Uterus (tissue), 2 donors: ENCODE measurements around the gene COL5A1.

Experiments used
- CTCF ChIP-seq, 4 experiments: fragments of 200-600 bp in 2 of 4; fragments of 450-650 bp in 2 of 4; sonication (generic) in 2 of 4; IDR thresholded peaks; one replicate each; pipeline ENCODE4 v1.5.1; 2016 to 2019; ENCODE audit warnings: antibody characterized with exemption in 4 of 4, mild to moderate bottlenecking in 2 of 4, moderate library complexity in 1 of 4
- POLR2A ChIP-seq, 2 donors: fragments of 450-650 bp; IDR thresholded peaks; one replicate each; pipeline ENCODE4 v1.6.1; 2016; ENCODE audit warnings: antibody characterized with exemption in 2 of 2, mild to moderate bottlenecking in 1 of 2, moderate library complexity in 1 of 2

GRCh38 chr9:134731497-134732391 lies 90.1 kb downstream of the COL5A1 start:
- TF ChIP-seq POLR2A (IDR thresholded peaks at IDR 0.05) (no peak), CTCF (IDR thresholded peaks at IDR 0.05) (no peak)
